HepG2 (cell line): ENCODE results near the gene LITAF. TPM values are rescaled to one million over a fixed set of nuclear protein-coding genes. Genes with fewer than 3 reads are reported as not detected.

Experiments used
- ELF4 ChIP-seq: sonication (generic); formaldehyde crosslinking; IDR thresholded peaks from 2 replicates; pipeline ENCODE4 v1.5.0; 2020; ENCODE audit warnings: missing genetic modification reagents, mild to moderate bottlenecking, moderate library complexity, borderline replicate concordance
- FOXJ3 ChIP-seq: sonication (generic); formaldehyde crosslinking; IDR thresholded peaks from 2 replicates; pipeline ENCODE4 v1.4.0; 2020; ENCODE audit warnings: missing genetic modification reagents, mild to moderate bottlenecking, borderline replicate concordance
- GPN1 ChIP-seq: sonication (generic); formaldehyde crosslinking; IDR thresholded peaks from 2 replicates; pipeline ENCODE4 v1.5.1; 2020; ENCODE audit warnings: missing genetic modification reagents, borderline replicate concordance
- HMG20B ChIP-seq: conservative IDR thresholded peaks from 2 replicates; pipeline ENCODE4 v1.6.1; 2016; ENCODE audit warnings: missing genetic modification reagents, missing compliant biosample characterization
- MED8 ChIP-seq: sonication (generic); formaldehyde crosslinking; IDR thresholded peaks from 2 replicates; pipeline ENCODE4 v1.8.1; 2023; ENCODE audit warnings: mild to moderate bottlenecking, missing genetic modification reagents; ENCODE audit not compliant: insufficient replicate concordance
- SOX13 ChIP-seq, 3 experiments: fragments of 450-650 bp in 1 of 3; sonication (generic) in 1 of 3; formaldehyde crosslinking in 1 of 3; IDR thresholded peaks in 2 of 3; conservative IDR thresholded peaks in 1 of 3; 2 replicates each; pipeline versions ENCODE4 v1.5.0 to v1.6.1; 2016 to 2020; ENCODE audit warnings: antibody characterized with exemption in 1 of 3, mild to moderate bottlenecking in 1 of 3, missing compliant biosample characterization in 1 of 3, missing genetic modification reagents in 1 of 3, moderate library complexity in 1 of 3
- SRY ChIP-seq: sonication (generic); formaldehyde crosslinking; IDR thresholded peaks from 2 replicates; pipeline ENCODE4 v1.8.0; 2022; ENCODE audit warnings: mild to moderate bottlenecking, missing genetic modification reagents
- TBP ChIP-seq: sonication (generic); formaldehyde crosslinking; IDR thresholded peaks from 2 replicates; pipeline ENCODE4 v1.5.0; 2020; ENCODE audit warnings: missing genetic modification reagents
- TMF1 ChIP-seq: sonication (generic); formaldehyde crosslinking; IDR thresholded peaks from 2 replicates; pipeline ENCODE4 v1.8.1; 2022; ENCODE audit warnings: low read depth, missing genetic modification reagents
- ZBTB34 ChIP-seq: sonication (generic); formaldehyde crosslinking; IDR thresholded peaks from 2 replicates; pipeline ENCODE4 v1.8.0; 2022; ENCODE audit warnings: mild to moderate bottlenecking, missing genetic modification reagents
- ZMYM3 ChIP-seq: sonication (generic); formaldehyde crosslinking; IDR thresholded peaks from 2 replicates; pipeline ENCODE4 v1.5.1; 2020; ENCODE audit warnings: mild to moderate bottlenecking, missing genetic modification reagents
- ZNF180 ChIP-seq: sonication (generic); formaldehyde crosslinking; IDR thresholded peaks from 2 replicates; pipeline ENCODE4 v1.4.0; 2020; ENCODE audit warnings: low read depth, missing genetic modification reagents, borderline replicate concordance
- ZNF205 ChIP-seq: IDR thresholded peaks from 2 replicates; pipeline ENCODE4 v1.6.1; 2018; ENCODE audit warnings: missing biosample characterization, missing genetic modification reagents
- ZNF263 ChIP-seq: sonication (generic); formaldehyde crosslinking; IDR thresholded peaks from 2 replicates; pipeline ENCODE4 v1.4.0; 2020; ENCODE audit warnings: missing genetic modification reagents
- ZNF33B ChIP-seq: sonication (generic); formaldehyde crosslinking; IDR thresholded peaks from 2 replicates; pipeline ENCODE4 v1.5.1; 2020; ENCODE audit warnings: mild to moderate bottlenecking, missing genetic modification reagents
- ZNF614 ChIP-seq: IDR thresholded peaks from 2 replicates; pipeline ENCODE4 v1.6.1; 2018; ENCODE audit warnings: missing biosample characterization, missing genetic modification reagents, inconsistent platforms, borderline replicate concordance
- polyA plus RNA-seq, 8 experiments: library from polyadenylated mRNA; depleted of rRNA in 3 of 8; stranded (reverse) in 7 of 8; unstranded in 1 of 8; fragments of >200 nt; fragmentation: Illumina TruSeq in 4 of 8; extraction: Trizol in 4 of 8; gene quantifications; 2 replicates each; pipeline versions ENCODE4 v1.2.1 to v1.2.3, GENCODE V29; 2011 to 2016; ENCODE audit warnings: low read depth in 4 of 8, missing spikeins in 1 of 8, mixed read lengths in 1 of 8; ENCODE audit not compliant: insufficient read depth in 1 of 8
- total RNA-seq, 5 experiments: library from RNA; depleted of rRNA; stranded (reverse); fragments of >200 nt; fragmentation: Illumina TruSeq; extraction: Trizol; gene quantifications; 2 replicates each; pipeline ENCODE4 v1.2.3, GENCODE V29; 2016; ENCODE audit warnings: low read depth in 1 of 5
- TF ChIP-seq, protein P1 (sequence below): sonication (generic); formaldehyde crosslinking; IDR thresholded peaks from 2 replicates; pipeline ENCODE4 v1.4.0; 2020; ENCODE audit warnings: mild to moderate bottlenecking, missing genetic modification reagents
- TF ChIP-seq, protein P2 (sequence below): sonication (generic); formaldehyde crosslinking; IDR thresholded peaks from 2 replicates; pipeline ENCODE4 v1.5.0; 2020; ENCODE audit warnings: missing genetic modification reagents, mild to moderate bottlenecking, borderline replicate concordance
- TF ChIP-seq, protein P3 (sequence below): sonication (generic); formaldehyde crosslinking; IDR thresholded peaks from 2 replicates; pipeline ENCODE4 v1.4.0; 2020; ENCODE audit warnings: mild to moderate bottlenecking, missing genetic modification reagents

Gene LITAF
- total and polyA plus RNA-seq, 2 of the 13 experiments (the other 11 are each of a cell fraction or from before 2014, with no cell fraction given): 80.1 to 141 TPM

DNA sequence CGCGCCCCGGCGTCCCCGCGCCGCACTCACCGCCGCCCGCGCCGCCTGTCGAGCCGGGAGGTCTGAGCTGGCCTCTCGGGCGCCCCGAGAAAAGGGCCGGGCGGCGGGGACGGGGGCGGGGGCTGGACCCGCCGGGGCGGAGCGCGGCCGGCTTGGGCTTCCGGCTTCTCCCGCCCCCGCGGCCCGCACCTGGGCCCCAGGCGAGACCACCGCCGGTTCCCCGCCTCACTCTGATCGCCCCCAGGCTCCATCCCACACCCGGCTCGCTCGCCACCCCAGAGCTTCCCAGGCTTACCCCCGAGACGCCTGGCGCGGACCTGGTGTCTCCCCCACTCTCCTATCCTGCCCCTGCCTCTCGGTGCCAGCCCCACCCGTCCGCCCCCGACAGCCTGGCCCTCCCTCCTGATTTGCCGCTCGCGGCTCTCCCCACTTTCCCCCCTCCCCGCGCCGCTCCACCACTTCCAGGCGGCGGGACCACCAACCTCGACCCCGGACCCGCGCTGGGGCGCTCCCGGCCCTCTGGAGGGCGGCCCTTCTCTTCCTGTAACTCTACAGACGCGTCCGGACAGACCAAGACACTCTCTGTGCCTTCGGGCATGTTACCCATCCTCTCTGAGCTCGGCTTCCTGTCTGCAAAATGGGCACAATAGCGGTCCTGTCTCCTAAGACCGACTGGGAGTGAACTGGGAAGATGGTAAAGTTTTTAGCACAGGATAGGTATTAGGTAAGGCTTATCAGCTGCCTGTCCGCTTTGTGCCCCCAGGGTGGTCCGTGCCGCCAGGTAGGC is at the start of gene LITAF (continued):
- 0 out of 2 replicates have a peak, but pooled peaks have one; percentile 80 for TF ChIP-seq ELF4 (CRISPR knock-in tag)
- peak; percentile 65 for TF ChIP-seq FOXJ3 (CRISPR knock-in tag)
- TF ChIP-seq ZNF614 (CRISPR knock-in tag): peak; percentile 44; the same call in 1 of the 2 replicates
- 0 out of 2 replicates have a peak, but pooled peaks have one; percentile 39 for TF ChIP-seq ZNF263
- TF ChIP-seq ZNF180 (CRISPR knock-in tag): peak; percentile 31; the same call in 1 of the 2 replicates
- TF ChIP-seq MED8: peak; percentile 22
- peak; percentile 90 for TF ChIP-seq TMF1
- TF ChIP-seq, protein P1, sequence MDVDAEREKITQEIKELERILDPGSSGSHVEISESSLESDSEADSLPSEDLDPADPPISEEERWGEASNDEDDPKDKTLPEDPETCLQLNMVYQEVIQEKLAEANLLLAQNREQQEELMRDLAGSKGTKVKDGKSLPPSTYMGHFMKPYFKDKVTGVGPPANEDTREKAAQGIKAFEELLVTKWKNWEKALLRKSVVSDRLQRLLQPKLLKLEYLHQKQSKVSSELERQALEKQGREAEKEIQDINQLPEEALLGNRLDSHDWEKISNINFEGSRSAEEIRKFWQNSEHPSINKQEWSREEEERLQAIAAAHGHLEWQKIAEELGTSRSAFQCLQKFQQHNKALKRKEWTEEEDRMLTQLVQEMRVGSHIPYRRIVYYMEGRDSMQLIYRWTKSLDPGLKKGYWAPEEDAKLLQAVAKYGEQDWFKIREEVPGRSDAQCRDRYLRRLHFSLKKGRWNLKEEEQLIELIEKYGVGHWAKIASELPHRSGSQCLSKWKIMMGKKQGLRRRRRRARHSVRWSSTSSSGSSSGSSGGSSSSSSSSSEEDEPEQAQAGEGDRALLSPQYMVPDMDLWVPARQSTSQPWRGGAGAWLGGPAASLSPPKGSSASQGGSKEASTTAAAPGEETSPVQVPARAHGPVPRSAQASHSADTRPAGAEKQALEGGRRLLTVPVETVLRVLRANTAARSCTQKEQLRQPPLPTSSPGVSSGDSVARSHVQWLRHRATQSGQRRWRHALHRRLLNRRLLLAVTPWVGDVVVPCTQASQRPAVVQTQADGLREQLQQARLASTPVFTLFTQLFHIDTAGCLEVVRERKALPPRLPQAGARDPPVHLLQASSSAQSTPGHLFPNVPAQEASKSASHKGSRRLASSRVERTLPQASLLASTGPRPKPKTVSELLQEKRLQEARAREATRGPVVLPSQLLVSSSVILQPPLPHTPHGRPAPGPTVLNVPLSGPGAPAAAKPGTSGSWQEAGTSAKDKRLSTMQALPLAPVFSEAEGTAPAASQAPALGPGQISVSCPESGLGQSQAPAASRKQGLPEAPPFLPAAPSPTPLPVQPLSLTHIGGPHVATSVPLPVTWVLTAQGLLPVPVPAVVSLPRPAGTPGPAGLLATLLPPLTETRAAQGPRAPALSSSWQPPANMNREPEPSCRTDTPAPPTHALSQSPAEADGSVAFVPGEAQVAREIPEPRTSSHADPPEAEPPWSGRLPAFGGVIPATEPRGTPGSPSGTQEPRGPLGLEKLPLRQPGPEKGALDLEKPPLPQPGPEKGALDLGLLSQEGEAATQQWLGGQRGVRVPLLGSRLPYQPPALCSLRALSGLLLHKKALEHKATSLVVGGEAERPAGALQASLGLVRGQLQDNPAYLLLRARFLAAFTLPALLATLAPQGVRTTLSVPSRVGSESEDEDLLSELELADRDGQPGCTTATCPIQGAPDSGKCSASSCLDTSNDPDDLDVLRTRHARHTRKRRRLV (CRISPR knock-in tag): 0 out of 2 replicates have a peak, but pooled peaks have one; percentile 41
- peak; percentile 69; the same call in 1 of the 2 replicates for TF ChIP-seq SRY (CRISPR knock-in tag)
- TF ChIP-seq HMG20B: 0 out of 2 replicates have a peak, but pooled peaks have one; percentile 56
- TF ChIP-seq ZMYM3 (CRISPR knock-in tag): peak; percentile 98
- TF ChIP-seq, protein P2, sequence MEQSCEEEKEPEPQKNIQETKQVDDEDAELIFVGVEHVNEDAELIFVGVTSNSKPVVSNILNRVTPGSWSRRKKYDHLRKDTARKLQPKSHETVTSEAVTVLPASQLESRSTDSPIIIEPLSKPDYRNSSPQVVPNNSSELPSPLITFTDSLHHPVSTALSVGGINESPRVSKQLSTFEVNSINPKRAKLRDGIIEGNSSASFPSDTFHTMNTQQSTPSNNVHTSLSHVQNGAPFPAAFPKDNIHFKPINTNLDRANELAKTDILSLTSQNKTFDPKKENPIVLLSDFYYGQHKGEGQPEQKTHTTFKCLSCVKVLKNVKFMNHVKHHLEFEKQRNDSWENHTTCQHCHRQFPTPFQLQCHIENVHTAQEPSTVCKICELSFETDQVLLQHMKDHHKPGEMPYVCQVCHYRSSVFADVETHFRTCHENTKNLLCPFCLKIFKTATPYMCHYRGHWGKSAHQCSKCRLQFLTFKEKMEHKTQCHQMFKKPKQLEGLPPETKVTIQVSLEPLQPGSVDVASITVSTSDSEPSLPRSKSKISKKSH (CRISPR knock-in tag): peak; percentile 48; the same call in 1 of the 2 replicates
- peak; percentile 71; the same call in 1 of the 2 replicates for TF ChIP-seq ZNF33B (CRISPR knock-in tag)
- no peak; the same call in 1 of the 2 replicates for TF ChIP-seq GPN1 (CRISPR knock-in tag)
- TF ChIP-seq ZBTB34: peak; percentile 82
- no peak for TF ChIP-seq SOX13 (IDR thresholded peaks at IDR 0.05)
- TF ChIP-seq SOX13 (CRISPR knock-in tag; conservative IDR thresholded peaks at IDR 0.05 in 1 of 2, IDR thresholded peaks at IDR 0.05 in 1 of 2): 0 out of 4 replicates have a peak, but pooled peaks of 1 of the 2 experiments have one; percentile 18
- TF ChIP-seq, protein P3, sequence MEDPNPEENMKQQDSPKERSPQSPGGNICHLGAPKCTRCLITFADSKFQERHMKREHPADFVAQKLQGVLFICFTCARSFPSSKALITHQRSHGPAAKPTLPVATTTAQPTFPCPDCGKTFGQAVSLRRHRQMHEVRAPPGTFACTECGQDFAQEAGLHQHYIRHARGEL (CRISPR knock-in tag): 0 out of 2 replicates have a peak, but pooled peaks have one; percentile 59
- TF ChIP-seq ZNF205: peak; percentile 63; the same call in 1 of the 2 replicates
- TF ChIP-seq TBP (CRISPR knock-in tag): no peak
